RKO (cell line): ENCODE measurements around the gene AEBP1.
"Not testable (repeated sequence)": the region's sequence is repeated elsewhere in the genome, so short reads cannot be mapped to it uniquely, and the experiment has no call there.

Experiments used
- DNase-seq: peaks from one replicate; pipeline ENCODE4 v3.0.0-alpha.2; 2016; ENCODE audit warnings: low spot score

AEBP1 gene

DNA sequence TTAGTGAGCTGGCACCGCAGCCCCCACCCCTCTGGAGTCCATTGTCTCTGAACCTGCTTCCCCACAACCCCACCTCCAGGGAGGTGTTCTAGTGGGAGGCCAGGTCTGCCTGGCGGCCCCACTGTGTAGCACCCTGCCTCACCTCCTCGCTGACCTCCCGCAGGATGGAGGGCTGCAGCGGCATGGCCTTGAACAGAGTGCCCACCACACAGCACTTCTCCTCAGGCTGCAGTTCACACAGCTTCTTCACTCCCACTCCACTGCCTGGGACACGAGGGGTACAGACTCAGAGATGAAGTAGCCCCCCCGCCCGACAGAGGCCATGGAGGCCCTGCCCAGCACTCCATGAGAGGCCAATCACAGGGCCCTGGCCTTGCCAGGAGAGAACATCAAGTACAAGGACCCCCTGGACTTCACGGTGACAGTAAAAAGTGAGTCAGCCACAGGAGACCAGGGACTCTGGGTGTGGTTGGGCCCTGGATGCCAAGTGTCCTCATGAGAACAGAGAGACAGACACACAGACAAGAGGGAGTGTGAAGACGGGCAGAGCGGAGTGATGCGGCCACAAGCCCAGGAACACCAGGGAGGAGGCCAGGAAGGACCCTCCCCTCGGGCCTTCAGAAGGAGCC lies 13.8 kb downstream of the AEBP1 start:
- DNase-seq = no peak

- DNase-seq = no peak
These were observed 15.8 kb downstream of the AEBP1 start for GRCh38 chr7:44119829-44120380.

DNA sequence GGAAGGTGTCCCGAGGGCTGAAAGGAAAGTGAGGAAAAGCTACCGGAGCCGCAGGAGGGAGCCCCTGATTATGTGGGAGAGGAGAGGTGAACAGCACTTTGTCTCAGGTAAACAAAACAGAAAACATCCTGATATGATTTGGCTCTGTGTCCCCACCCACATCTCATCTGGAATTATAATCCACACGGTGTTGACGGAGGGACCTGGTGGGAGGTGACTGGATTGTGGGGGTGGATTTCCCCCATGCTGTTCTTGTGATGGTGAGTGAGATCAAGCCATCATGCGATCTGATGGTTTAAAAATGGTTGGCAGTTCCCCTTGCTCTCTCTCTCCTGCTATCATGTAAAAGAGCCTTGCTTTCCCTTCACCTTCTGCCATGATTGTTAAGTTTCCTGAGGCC lies 16.2 kb downstream of the AEBP1 start:
- no peak for DNase-seq

DNA sequence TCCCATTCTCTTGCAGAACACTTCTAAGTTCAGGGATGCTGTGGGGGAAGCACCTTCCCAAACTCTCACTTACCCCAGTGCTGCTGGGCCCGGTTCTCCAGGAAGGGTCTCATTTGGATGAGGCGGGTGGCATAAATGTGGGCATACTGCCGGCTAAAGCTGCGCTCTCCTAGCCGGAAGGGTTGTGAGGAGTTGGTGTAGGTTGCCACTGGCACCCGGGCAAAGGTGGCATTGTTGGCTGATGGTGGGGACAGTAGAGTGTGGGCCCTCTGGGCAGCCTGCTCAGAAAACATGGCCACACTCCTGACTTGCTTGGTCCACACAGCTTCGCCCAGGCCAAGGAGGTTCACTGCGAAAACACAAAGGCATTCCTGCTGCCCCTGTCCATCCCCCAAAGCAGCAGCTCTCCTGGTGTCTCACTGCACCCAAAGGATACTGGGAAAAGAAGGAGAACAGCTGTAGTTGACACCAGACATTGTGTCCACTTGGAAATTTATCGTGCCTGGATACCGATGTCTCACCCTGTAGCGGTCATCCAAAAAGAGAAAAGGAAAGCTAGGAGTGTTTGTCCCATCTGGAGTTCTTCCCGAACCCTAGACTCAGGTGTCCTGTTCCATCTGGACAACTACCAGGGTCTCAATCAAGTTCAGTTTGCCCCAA lies 17.7 kb downstream of the AEBP1 start:
- peak; percentile 12 for DNase-seq

DNA sequence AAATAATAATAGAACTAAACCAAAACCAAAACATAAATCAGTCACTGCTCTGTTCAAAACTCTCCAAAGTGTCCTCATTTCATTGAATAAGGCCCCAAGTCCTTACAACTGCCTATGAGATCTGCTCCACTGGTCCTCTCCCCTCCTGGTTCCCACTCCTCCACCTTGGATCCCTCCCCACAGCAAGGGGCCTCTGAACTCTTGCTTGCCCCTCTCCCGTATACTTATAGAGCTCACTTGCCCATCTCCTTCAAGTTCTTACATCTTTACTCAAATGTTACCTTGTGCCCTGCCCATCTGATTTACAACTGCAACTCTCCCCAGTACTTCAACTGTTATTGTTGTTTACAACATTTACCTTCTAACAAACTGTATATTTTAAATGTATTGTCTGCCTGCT lies 18.4 kb downstream of the AEBP1 start:
- DNase-seq = peak; percentile 16

GRCh38 chr7:44123190-44124003 lies 19.3 kb downstream of the AEBP1 start, which contains the start of gene POLD2:
TSS of gene POLD2 (minus strand) at chr7:44123548. CDS start at chr7:44122053, 1,495 bp downstream.
- DNase-seq = peak; percentile 93

GRCh38 chr7:44124822-44125202 lies 20.7 kb downstream of the AEBP1 start:
- DNase-seq = no peak

DNA sequence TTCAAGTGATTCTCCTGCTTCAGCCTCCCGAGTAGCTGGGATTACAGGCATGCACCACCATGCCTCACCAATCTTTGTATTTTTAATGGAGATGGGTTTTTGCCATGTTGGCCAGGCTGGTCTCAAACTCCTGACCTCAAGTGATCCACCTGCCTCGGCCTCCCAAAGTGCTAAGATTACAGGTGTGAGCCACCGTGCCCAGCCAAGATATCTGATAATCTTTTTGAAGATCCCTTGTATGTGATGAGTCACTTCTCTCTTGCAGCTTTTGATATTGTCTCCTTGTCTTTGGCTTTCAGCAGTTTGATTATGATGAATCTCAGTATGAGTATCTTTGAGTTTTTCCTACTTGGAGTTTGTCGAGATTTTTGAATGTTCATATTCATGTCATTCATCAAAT lies 22.4 kb downstream of the AEBP1 start:
- DNase-seq = not testable (repeated sequence)

GRCh38 chr7:44127161-44127560 lies 23.0 kb downstream of the AEBP1 start:
- DNase-seq = no peak

DNA sequence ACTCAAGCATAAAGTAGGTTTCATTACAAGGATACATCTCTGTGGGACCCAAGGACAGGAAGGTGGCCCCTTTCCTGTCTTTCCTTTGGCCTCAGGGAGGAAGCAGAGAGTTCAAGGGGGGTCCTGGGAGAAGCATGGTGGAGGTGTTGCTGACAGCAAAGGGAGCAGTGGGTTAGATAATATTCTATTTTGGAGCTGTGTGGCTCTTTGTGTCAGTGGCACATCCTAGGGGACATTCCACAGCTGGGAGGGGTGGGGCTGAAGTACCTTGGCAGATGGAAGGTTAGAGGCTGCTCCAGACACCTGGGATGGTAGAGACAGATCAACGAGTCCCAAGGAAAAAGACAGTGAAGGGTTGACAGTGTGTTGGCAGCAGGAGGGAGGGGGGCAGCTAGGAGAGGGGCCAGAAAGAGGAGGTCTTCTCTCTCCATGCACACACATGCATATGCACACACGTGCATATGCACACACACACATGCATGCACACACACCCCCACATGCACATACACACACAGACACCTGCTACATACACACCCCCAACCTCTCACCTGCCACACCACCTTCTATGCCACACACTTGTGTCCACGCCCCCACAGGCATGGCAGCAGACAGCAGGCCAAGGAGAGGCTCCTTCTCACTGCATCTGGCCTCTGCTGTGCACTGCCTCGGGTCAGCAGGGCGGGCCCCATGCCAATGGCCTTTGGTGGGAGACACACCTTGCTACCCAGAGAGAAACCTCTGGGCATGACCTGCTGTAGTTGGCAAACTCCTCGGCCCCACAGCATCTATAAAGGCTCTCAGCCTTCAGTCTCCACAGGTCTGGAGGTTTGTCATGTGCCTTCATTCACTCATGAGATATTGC lies 24.8 kb downstream of the AEBP1 start:
- no peak for DNase-seq

DNA sequence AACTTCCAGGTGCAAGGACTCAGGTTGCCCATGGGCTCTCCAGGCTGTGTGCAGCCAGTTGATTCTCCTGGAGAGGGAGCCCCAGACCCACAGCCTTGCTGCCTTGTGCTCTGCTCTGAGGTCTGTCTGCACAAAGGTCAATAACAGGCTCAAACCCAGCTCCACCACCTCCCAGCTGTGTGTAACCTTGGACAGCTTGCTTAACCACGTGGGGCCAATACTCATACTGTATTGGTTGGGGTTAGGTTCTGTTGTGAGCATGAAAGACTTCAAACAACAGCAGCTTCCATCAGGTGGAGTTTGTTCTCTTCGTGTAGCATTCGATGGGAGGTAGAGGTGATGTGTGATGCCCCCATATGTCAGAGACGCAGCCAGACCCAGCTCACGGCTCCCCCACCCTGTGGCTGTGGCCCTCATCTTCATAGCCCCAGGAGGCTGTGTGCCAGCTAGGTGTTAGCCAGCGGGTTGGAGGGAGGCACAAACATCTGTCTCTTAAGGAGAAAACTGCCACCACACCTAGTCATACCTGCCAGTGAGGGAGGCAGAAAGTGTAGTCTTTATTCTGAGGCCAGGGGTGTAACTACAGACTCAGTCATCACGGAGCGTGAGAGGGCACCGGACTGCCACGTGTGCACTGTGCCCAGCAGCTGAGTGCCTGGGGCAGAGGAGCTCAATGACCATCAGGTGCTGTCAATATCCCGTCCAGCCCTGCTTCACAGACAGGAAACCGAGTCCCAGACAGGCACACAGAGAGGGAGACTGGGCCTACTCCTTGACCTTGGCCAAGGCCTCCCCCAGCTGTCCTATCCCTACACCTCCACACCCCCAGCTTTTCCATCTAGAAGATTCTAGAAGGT lies 27.3 kb downstream of the AEBP1 start:
- no peak for DNase-seq

- DNase-seq = no peak
These were observed 27.9 kb downstream of the AEBP1 start for GRCh38 chr7:44132039-44132438.

DNA sequence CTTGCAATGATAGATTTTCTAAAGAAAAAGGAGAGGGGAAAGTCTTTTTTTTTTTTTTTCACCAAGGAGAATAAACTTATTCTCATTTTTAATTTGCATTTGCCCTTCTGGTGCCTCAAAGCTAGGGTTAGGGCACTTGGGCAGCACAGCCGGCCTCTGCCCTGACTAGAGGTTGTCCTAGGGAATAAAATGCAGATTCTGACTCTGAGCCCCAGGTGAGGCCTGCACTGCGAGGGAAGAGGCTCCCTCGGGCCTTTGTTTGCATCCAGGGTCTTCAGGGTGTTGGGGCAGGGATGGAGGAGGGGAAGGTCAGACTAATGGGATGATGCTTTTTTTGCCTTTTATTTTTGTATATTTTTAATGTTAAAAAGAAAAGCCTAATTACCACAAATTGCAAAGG lies 29.1 kb downstream of the AEBP1 start:
- no peak for DNase-seq

GRCh38 chr7:44134943-44135628 lies 30.9 kb downstream of the AEBP1 start:
- DNase-seq = no peak

DNA sequence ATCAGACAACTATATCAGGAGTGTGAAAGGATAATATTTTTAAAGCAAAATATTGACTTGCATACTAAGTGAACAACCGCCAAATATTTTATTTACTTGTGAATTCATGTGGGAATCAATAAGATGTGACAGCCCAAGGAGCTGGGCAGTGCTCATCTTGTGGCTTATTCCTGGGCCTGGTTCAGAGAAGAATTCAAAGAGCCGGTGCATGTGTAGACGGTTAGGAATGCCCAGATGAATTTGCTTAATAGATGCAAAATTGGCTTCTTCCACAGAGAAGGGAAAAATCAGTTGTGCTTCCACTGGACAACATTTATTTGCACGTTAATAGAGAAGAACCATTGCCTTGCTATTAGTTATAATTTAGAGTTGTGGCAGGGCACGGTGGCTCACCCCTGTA lies 32.6 kb downstream of the AEBP1 start:
- DNase-seq = no peak

- no peak for DNase-seq
These were observed 34.6 kb downstream of the AEBP1 start for GRCh38 chr7:44138698-44139097.

DNA sequence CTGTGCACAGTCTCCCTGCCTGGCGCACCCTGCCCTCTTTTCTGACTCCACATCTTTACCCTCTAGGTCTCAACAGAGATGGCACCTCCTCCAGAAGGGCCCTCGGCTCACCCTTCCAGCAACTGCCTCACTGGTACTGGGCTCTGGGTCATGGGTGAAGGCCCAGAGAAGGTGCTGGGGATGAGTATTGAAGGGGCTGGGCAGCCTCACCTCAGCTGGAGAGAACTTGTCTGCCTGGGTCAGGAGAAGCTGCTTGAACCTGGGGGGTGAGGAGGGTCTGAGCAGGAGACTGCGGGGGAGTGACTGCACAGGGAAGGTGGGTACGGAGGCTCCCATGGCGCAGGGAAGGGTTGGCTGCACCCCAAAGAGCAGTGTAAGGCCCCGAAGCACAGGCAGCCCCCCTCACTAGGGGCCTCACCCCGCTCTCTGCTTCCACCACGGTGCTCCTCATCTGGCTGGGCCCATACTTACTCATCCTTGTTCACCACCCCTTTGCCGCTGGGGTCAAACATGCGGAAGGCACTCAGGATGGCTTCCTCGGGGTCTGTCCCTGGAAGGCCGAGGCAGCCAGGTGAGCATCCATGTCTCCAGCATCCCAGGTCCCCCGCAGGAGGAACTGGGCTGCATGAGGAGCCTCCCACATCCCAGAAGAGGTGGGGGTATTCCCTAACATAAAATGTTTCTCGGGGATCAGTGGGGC lies 35.3 kb downstream of the AEBP1 start:
- DNase-seq = no peak

DNA sequence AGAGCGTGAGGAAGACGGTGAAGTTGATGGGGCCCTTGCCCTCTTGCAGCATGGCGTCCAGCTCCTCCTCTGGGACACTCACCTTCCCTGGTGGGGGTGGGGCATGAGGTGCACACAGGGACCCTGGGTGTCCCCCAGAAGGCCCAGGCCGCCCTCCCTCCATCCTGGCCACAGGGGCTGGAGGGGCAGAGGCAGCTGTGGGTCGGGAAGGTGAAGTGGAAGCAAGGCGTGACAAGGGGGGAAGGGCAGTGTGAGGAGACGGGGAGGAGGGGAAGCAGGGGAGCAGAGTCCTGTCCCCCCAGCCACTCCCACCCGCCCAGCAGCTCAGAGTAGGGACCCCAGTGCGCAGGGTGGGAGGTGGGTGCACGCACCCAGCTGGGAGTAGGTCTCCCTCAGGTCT lies 36.2 kb downstream of the AEBP1 start:
- no peak for DNase-seq

DNA sequence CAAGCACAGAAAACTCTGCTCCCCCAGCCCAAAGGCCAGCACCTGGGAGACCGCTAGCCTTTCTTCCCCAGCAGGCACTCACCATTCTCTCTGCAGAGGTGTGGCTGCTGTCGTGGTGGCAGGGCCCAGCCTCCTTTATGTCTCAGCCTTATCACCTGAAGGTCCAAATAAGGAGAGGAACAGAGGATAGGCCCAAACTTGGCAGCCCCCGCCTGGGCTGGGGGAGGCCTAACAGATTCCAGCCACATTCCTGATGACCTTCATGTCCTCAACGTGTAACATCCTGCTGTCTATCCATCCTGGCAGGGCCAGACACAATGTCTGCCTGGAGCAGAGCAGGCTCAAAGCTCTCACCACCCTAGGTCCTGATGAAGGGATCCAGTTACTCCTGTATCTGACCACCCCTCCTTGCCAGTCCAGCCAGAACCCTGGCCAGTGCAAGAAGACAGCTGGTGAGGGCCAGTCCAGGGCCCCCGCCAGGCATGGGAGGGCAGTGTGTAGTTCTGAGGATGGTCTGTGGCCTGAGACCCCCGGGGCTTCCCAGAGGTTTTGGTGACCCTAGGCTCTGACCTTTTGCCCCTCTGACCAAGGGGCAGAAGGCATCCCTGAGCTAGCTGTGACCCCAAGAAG lies 37.2 kb downstream of the AEBP1 start, which contains the start of gene MYL7:
MYL7 (minus strand) TSS at position 112 of the 630 bp plus-strand sequence; CDS start at position 85, 27 bp downstream.
- no peak for DNase-seq
